ENCODE data around the gene VAT1.

DNA sequence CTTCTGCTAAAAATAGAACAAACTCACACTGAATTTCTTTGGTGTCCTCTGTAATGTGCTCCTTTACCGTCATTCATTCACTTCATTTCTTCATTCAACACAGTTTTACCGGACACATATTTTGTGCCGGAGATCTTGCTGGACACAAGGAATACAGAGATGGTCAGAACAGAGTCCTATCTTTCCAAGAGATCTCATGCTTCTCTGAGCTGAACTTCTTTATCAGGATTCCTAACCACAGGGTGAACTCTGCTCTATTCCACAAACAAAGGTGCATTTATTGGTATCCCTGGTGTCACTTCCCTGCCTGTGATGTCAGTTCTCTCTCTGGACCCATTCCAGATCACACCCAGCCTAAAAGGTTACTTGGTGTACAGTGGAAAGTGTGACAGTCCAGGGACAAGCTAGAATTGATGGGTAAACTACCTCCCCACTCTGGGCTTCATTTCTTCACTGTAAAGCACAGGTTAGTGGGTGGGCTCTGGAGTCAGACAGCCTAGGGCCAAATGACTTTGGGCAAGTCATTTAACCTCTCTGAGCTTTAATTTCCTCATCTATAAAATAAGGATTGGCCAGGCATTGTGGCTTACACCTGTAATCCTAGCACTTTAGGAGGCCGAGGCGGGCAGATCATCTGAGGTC is 11.4 kb downstream of the VAT1 start:
- TF ChIP-seq CTCF (IDR thresholded peaks at IDR 0.05) (no peak), POLR2A (IDR thresholded peaks at IDR 0.05) (no peak)
